HG03066 (cell line): ENCODE data around the gene GCC1.
A peak's percentile ranks its signal among the peaks of the same experiment; 100 is the strongest.
"Not testable (repeated sequence)": the region's sequence is repeated elsewhere in the genome, so short reads cannot be mapped to it uniquely, and the experiment has no call there.

Source experiments
- ATAC-seq: cut with Tn5 transposase; IDR thresholded peaks from one replicate; pipeline ENCODE4 v1.9.1; 2021; ENCODE audit warnings: low read depth; ENCODE audit not compliant: unreplicated experiment

The GCC1 gene

GRCh38 chr7:127589896-127590295, 4.5 kb upstream of the GCC1 start:
- no peak for ATAC-seq

GRCh38 chr7:127588697-127589482, 3.5 kb upstream of the GCC1 start:
- peak; percentile 29 for ATAC-seq

GRCh38 chr7:127588019-127588696, 2.8 kb upstream of the GCC1 start, which contains the start of gene ARF5:
Gene ARF5, plus strand, starts transcription at chr7:127588411. Its CDS starts 88 bp downstream, at chr7:127588499.
- ATAC-seq: peak; percentile 61

GRCh38 chr7:127587663-127588018, 2.2 kb upstream of the GCC1 start:
- no peak for ATAC-seq

GRCh38 chr7:127586346-127586745, 950 bp upstream of the GCC1 start:
- ATAC-seq: no peak

GRCh38 chr7:127584648-127585043, 750 bp downstream of the GCC1 start:
- no peak for ATAC-seq

GRCh38 chr7:127582361-127582760, 3.0 kb downstream of the GCC1 start:
- ATAC-seq: no peak

GRCh38 chr7:127581716-127582115, 3.7 kb downstream of the GCC1 start:
- ATAC-seq: no peak

GRCh38 chr7:127580612-127581011, 4.8 kb downstream of the GCC1 start:
- no peak for ATAC-seq

- ATAC-seq: no peak
Measured at GRCh38 chr7:127578711-127579275, 6.6 kb downstream of the GCC1 start.

- ATAC-seq: no peak
Measured at GRCh38 chr7:127578036-127578684, 7.2 kb downstream of the GCC1 start.

GRCh38 chr7:127571741-127572505, 13.5 kb downstream of the GCC1 start:
- ATAC-seq: no peak

- ATAC-seq: not testable (repeated sequence)
Measured at GRCh38 chr7:127568034-127568433, 17.4 kb downstream of the GCC1 start.

- no peak for ATAC-seq
Measured at GRCh38 chr7:127566242-127566641, 19.2 kb downstream of the GCC1 start.

GRCh38 chr7:127557803-127558202, 27.6 kb downstream of the GCC1 start:
- ATAC-seq: no peak

GRCh38 chr7:127556404-127556803, 29.0 kb downstream of the GCC1 start:
- ATAC-seq: no peak

GRCh38 chr7:127551941-127552340, 33.5 kb downstream of the GCC1 start:
- ATAC-seq: no peak

GRCh38 chr7:127550247-127550646, 35.1 kb downstream of the GCC1 start:
- ATAC-seq: no peak

- ATAC-seq: no peak
Measured at GRCh38 chr7:127546313-127546712, 39.1 kb downstream of the GCC1 start.

GRCh38 chr7:127541548-127541947, 43.8 kb downstream of the GCC1 start:
- ATAC-seq: no peak
